GM08714 (cell line): ENCODE measurements around the gene KDM2B.

Experiments used
- H3K4me3 ChIP-seq: fragments of 200-500 bp; sonication (Bioruptor generic); 2 replicates; pipeline ENCODE4 v1.5.1; 2014; ENCODE audit warnings: mild to moderate bottlenecking, low read length, inconsistent platforms
- ZNF274 ChIP-seq: IDR thresholded peaks from 2 replicates; pipeline ENCODE4 v1.6.1; 2012; ENCODE audit warnings: mild to moderate bottlenecking, low read depth, low read length

Gene KDM2B

DNA sequence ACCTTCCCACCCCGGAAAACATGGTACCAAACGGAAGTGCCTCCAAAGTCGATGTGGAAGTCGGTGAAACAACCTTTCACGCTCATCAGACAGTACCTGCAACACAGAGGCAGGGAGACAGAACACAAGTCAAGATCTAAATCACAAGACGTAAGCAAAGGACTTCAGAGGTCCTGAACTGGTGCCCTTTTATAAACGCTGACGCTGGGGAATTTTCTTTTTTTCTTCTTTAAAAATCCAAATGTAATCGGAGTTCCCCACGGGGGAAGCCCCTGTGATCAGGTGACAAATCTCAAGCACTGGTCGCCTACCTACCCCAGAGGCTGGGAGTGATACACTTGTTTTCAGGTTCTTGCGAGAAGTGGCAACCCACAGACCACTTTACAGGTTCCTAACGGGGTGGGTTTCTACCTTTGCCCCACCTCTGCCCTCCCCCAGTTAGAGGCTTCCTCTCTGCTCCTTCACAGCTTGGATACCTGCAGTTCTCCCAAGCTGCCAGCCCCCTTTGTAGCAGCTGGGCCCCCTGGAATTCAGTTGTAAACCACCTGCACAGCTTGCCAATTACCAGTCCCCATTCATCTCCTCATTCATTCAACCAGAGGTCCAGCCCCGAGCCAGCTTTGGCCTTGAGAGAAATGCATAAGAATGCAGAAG, 46.2 kb downstream of the KDM2B start:
- H3K4me3 ChIP-seq = peak overlapping the region; percentile 51; the same call in 1 of the 2 replicates
- no peak for TF ChIP-seq ZNF274

DNA sequence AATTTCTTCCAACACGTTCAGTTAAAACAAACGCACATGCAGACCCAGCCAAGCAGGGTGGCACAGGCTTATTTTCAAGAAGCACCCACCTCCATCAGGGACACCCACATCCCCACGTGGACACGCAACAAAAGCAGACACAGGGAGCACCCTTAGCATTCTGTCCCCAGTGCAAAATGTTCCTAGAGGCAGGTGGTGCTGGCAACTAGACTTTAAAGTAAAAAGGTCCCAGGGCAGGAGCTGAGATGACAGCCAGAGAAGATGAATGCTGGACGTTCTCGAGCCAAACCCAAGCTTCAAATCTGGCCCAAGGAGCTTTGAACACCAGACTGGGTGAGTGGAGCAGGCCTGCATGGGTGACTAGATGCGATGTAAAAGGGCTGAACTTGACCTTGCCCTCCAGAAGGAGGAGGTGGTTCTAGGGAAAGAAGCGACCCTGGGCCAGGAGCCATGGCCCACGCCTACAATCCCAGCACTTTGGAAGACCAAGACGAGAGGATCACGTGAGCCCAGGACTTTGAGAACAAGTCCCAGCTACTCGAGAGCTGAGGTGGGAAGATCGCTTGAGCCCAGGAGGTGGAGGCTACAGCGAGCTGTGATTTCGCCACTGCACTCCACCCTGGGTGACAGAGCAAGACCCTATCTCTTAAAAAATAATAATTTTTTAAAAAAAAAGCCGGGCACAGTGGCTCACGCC, 47.3 kb downstream of the KDM2B start:
- H3K4me3 ChIP-seq = peak overlapping the region; percentile 51; the same call in 1 of the 2 replicates
- no peak for TF ChIP-seq ZNF274

DNA sequence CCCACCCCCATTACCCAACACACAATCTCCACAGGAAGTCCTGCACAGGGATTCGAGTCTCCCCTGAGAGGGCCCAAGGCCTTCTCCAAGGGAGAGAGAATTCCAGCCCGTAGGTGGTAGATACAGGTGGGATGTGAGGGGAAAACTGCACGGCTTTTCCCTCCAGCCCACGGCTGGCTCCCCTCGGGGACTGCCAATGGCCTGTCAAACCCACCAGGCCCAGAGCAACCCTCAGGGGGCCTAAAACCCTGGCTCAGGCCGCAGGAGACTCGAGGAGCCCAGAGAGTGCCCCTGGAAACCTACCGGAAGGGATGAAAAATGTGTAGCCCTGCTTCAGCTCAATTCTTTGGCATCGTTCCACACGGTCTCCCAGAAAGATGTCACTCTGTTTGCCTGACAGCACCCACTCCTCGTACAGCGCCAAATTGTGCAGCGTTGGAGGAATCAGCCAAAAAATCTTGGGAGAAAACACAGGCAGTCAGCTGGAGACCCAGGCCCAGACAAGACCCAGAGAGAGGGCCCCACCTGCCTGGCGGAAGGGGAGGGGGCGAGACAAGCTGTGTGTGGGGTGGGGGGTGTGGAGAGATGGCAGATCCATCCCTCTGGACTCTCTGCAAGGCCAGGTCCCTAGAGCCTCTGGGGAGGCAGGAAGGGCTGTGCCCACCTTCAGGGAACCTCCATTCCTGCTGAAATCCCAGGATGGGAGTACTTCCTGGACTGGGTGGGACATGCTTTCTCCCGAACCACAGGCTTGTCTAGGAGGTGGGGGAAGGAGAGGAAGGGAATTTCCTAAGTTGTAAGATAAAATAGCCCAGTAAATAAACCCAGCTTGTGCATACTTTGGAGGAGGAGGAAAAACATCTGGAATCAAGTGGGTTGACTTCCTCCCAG, 48.1 kb downstream of the KDM2B start:
- no peak for TF ChIP-seq ZNF274
- peak overlapping the region; percentile 51; the same call in 1 of the 2 replicates for H3K4me3 ChIP-seq

DNA sequence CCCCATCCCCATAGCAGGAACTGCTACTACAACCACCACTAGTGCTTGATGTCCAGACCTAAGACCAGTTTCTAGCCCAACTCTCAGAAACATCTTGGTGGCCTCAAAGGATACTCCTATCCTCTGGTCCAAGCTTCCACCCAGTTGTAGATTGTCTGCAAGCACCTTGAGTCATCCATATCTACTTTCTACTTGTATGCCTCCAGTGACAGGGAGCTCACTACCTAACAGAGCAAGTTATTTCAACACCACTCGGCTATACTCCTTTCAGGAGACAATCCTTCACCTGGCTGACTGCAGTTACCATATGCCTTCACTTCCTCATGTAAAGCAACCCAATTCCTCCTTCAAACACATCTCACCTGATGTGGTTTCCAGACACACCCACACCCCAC, 49.5 kb downstream of the KDM2B start:
- H3K4me3 ChIP-seq = no peak overlapping the region; the same call in 1 of the 2 replicates
- TF ChIP-seq ZNF274 = no peak

DNA sequence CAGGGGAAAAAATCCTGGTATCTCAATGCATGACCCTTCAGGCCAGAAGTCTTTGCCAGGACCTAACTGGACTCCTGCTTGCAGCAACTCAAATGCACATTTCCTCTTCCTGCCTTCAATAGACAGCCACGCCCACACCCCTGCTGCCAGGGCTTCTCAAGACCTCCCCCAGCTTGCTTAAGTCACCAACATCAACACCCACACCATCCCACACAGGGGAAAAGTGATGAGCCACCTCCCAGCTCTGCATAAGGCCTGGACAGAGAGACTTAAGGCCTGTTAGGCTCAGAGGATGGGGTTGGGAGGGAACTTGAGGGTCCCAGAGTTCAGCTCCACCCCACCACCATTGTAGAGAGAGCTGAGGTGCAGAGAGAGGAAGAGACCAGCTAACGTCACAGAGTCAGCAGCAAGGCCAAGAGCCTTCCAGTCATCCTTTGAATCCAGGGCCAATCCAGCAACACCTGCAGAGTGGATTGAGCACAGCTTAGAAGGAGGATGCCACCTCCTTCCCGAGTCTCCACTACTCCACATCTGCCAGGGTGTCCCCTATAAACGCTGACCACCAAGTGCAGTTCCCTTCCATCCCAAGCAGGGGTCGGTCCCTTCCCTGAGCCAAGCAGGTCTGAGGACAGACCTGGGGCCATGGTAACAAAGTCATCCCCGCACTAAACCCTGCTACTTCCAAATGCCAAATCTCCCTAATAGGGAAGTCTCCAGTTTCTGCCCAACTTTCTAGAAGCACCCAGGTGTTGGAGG, 50.0 kb downstream of the KDM2B start:
- no peak for TF ChIP-seq ZNF274
- H3K4me3 ChIP-seq = no peak overlapping the region; the same call in 1 of the 2 replicates

DNA sequence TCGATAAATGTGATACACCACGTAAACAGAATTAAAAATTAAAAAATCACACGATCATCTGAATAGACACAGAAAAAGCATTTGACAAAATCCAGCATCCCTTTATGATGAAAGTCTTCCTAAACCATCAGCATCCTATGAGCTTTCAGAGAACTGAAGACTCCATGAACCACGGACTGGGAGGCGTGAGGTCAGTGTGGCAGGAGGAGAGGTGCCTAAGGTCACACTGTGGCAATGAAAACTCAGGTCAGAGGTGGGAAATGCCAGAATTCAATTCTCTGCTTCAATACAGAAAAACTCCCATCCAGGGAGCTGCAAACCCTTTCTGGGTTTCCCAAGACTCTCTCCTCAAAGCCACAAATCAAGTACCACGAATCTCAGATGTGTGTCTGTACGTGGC, 51.6 kb downstream of the KDM2B start:
- TF ChIP-seq ZNF274 = no peak
- H3K4me3 ChIP-seq = no peak overlapping the region

DNA sequence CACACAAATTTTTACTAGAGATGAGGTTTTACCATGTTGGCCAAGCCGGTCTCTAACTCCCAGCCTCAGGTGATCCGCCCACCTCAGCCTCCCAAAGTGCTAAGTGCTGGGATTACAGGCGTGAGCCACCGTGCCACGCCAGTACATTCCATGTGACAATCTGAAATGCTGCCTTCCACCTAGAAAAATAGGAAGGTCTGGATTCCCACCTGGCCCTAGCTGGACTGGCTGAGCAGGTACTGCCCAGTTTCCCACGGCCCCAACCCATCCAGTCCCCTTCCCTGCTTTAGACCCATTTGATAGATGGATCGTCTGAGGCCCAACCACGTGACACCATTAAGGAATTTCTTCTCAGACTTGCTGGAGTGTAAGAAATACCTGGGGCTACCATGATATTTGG, 55.4 kb downstream of the KDM2B start:
- no peak overlapping the region for H3K4me3 ChIP-seq
- TF ChIP-seq ZNF274 = no peak

DNA sequence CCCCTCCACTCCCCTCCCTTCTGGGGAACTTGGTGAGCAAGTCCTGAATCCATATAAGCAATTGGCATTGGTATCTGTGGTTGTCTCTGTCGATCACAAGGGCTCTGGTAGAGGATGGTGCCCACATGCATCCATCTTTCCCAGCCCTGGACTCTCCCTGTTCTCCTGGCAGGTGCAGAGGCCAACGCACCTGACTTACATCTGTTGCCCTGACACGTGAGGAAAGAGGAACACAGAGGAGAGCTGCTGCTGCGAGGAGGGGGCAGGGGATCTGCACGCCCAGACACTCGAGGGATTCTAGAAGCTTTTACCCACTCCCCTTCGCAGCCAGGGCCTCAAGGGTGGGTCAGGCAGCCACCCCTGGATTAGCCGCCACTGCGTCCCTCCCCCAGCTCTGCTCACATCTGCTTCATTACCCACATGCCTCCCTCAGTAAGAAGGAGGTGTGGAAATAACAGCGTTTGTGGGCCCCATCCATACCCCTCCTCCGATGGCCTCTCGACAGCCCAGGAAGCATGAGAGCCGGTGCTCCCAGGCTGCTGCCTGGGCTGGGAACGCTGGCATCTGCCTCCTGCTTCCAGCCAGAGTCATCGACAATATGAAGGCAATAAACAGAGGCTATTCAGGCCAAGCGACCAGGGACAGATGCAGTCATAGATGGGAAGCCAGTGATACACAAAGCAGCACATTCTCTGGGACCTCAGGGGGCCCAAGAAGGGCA, 56.5 kb downstream of the KDM2B start:
- no peak for TF ChIP-seq ZNF274
- no peak overlapping the region for H3K4me3 ChIP-seq

DNA sequence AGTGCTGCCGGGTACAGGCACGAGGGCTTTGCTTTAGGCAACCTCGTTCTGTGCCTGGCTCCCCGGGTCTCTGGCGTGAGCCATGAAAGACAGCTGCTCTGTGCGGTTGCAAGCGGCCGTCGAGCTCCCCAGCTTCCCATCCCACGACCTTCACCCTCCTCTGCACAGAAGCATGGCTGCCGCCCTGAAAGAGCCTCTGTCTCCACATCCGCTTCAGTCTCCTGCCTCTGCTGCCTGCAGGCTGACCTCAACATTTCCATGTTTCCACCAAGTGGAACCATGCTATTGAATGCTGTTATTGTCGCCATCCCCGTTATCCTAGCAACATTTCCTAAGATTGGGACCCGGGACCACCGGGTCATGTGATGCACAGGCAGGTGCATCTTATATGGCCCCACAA, 57.1 kb downstream of the KDM2B start:
- TF ChIP-seq ZNF274 = no peak
- no peak overlapping the region for H3K4me3 ChIP-seq

DNA sequence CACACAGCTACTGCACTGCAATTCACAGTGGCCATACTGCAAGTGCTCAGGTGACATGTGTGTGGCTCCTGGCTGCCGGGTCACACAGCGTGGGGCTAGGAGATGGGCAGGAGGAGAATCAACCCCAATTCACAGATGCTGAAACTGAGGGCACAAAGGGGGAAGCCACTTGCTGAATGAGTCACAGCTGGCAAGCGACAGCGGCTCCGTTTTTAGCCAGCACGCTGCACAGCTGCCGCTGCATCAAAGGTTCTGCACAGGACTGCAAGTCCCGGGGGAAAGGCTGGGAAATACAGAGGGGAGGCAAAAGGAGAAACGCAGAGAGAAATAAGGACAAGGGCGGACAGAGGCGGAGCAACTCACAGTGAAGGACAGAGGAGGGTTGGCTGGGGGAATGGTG, 57.9 kb downstream of the KDM2B start:
- no peak for TF ChIP-seq ZNF274
- H3K4me3 ChIP-seq = no peak overlapping the region

DNA sequence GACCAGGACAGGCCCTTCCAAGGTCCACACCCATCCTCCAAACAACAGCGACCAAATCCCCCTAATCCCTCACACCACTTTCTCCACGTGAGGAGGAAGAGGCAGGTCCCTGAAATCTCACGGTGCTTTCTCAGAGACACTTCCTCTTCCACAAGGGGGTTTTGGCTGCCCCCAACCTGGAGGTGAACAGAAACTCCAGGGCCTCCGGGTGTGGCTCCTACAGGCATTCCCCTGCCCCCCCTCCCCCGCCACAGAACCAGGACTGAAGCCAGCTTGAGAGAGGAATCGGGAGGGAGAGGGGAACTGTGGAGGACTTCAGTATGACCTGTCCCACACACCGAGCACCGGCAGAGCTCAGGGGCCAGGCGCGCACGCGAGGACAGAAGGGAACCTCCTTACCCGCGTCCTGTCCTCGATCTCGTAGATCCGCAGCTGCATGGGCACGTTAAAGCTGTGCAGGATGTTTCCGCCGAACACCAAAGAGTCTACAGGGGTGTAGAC, 60.2 kb downstream of the KDM2B start:
- H3K4me3 ChIP-seq = no peak overlapping the region
- no peak for TF ChIP-seq ZNF274

DNA sequence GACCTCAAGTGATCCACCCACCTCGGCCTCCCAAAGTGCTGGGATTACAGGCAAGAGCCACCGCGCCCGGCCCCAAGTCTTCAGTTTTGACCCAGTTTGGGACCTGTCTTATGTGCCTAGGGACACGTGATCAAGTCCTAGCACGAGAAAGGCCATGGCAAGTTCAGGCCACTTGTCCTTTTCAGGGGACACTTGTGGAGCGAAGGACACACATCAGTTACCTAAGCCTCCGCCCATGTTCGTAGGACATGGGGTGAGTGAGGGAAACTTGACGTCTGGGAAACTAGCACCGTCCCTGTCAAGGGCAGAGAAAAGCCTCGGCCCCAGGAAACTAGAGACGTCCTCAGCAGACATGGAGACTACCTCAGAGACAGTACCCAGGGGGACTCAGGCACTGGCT, 60.7 kb downstream of the KDM2B start:
- no peak for TF ChIP-seq ZNF274
- no peak overlapping the region for H3K4me3 ChIP-seq

DNA sequence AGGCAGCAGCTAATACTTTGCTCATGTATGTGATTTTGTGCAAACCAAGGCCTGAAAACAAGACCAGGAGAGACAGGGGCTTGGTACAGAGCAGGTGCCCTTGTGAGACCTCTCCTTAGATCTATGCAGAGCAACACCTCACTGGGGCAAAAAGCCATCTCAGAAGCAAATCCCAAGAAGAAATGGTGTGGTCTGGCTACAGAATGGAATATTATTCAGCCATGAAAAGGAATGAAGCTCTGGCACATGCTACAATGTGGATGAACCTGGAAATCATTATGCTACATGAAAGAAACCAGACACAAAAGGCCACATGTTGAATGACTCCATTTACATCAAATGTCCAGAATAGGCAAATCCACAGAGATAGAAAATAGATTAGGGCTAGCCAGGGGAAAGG, 61.6 kb downstream of the KDM2B start:
- no peak overlapping the region for H3K4me3 ChIP-seq
- no peak for TF ChIP-seq ZNF274

DNA sequence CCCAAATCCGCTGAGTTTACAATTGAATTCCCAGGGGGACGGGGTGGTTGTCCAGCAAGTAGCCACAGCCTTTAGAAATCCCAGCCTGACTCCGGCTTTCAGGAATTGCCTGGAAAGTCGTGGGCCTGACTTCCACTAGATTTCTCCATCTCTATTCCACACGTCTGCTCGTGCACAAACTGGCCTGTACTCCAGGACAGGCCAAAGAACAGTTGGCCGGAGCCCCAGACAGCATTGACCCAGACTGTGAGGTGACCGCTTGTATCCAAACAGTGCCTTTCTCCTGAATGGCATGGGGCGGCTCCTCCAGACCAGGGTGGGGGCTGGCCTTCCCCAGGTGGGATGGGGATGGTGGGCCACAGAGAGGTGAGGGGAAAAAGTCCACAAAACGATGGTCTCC, 62.2 kb downstream of the KDM2B start:
- no peak for TF ChIP-seq ZNF274

More for the DNA sequence above, 62.2 kb downstream of the KDM2B start:
- no peak overlapping the region for H3K4me3 ChIP-seq
